HG03064 (cell line): ENCODE results near the gene SDF2L1.
"Not testable (repeated sequence)": the region's sequence is repeated elsewhere in the genome, so short reads cannot be mapped to it uniquely, and the experiment has no call there.

ENCODE experiments used
- ATAC-seq: cut with Tn5 transposase; IDR thresholded peaks from one replicate; pipeline ENCODE4 v1.9.1; 2021; ENCODE audit warnings: low read depth; ENCODE audit not compliant: unreplicated experiment

The SDF2L1 gene

GRCh38 chr22:21659864-21660525 is 17.9 kb downstream of the SDF2L1 start:
- ATAC-seq, result no peak

- no peak for ATAC-seq
Observed at GRCh38 chr22:21660904-21661303, 18.8 kb downstream of the SDF2L1 start.

DNA sequence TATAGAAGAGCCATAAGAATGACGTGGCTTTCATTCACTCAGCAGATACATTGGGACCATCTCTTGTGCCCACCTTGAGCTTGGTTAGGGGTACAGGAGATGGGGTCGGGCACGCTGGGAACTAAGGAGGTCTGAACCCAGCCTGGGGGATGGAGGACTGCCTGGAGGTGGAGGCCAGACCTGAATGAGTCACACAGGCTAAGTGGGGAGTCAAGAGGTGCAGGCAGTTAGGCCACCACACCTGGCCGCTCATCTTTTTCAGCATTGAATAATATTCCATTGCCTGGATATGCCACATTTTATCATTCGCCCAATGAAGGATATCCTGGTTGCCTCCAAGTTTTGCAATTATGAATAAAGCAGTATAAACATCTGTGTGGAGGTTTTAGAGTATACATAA is 19.9 kb downstream of the SDF2L1 start:
- no peak for ATAC-seq

GRCh38 chr22:21663738-21664137 is 21.6 kb downstream of the SDF2L1 start:
- ATAC-seq, result no peak

DNA sequence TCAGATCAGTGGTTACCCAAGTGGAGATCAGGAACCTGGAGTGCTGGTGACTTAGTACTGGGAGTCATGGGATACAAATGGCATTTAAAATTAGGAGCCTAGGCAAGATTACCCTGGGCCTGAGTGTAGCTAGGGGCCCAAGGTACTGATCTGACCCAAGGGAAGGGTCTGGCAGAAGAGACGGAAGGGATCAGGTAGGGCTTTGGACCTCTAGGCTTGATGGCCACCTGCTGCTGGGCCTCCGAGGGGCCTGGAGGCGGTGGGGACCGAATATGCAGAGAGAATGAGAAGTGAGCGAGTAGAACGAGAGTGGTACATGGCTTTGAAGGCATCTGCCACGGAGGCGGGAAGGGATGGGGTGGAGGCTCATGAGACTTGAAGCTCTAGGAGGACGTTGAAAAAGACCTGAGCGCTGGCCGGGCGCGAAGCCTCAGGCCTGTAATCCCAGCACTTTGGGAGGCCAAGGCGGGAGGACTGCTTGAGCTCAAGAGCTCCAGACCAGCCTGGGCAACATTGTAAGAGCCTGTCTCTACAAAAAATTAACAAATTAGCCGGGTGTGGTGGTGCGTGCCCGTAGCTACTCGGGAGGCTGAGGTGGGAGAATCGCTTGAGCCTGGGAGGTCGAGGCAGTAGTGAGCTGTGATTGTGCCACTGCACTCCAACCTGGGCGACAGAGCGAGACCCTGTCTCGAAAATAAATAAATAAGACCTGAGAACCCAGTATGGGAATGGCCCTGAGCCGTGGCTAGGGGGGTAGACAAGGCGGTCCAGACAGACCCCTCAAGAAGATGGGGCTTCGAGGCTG is 23.1 kb downstream of the SDF2L1 start:
- ATAC-seq, result no peak

DNA sequence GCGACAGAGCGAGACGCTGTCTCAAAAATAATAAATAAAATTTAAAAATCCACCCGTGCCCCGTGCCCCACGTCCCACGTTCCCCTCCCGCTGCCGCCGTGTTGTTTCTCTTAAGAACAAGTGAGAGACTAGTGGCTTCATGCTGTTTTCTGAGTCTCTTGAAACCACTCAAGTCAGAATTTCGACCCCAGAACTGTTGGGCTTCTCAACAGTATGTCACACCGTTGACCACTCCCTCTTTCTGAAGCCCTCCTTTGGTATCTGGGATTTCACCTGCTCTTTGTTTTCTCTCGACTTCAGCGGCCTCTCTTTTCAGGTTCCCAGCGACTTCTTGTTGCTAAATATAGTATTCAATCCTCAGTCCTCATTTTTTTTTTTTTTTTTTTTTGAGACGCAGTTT is 24.7 kb downstream of the SDF2L1 start:
- ATAC-seq, result no peak

- no peak for ATAC-seq
Observed at GRCh38 chr22:21669026-21669425, 26.9 kb downstream of the SDF2L1 start.

DNA sequence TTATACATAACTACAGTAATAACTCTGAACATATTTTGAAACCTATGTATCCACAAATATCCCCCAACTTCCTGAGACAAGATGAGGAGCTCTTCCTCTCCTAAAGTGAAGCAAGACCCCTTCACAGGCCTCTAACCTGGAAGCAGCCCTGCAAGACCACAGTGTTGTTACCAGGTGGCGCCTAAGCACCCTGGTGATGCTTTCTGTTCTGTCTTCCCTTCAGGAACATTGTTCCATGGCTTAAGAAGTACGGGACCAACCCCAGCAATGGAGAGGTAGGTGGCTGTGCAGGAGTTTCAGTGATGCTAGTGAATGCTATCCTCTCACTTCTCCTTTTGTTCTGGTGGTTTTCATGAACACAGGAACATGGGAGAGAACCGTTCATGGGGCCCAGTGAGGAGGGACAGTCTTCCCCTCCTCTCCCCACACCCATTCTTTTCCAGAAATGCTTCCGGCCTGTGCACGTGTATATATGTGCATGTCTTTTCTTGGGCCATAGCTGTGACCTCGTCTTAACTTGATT is 30.1 kb downstream of the SDF2L1 start:
- ATAC-seq, result no peak

- ATAC-seq, result no peak
Observed at GRCh38 chr22:21673534-21674321, 31.6 kb downstream of the SDF2L1 start.

DNA sequence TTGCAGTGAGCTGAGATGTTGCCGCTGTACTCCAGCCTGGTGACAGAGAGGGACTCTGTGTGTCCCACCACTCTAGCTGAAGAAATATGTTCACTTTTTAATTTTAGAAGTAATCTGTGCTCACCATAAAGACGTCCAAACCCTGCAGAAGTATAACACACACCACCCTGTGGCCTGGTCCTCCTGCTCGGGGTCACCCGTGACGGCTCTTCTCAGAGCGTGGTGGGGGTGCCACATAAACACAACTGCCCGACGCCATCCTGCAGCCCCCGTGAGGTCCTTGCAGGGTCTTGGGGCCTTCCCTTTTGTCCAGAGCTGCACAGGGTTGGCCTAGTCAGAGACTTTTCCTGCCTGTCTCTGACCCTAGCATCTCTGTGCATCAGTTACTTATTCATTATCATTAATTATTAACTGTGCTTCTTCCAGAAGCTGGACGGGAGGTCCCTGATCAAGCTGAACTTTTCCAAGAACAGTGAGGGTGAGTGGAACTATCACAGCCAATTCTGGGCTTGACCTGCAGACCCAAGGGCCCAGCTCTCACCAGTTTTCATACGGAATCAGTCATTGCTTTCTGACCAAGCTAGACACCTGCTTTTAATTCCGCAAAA is 32.6 kb downstream of the SDF2L1 start:
- ATAC-seq, result no peak

- ATAC-seq, result no peak
Observed at GRCh38 chr22:21677606-21678443, 35.7 kb downstream of the SDF2L1 start.

- not testable (repeated sequence) for ATAC-seq
Observed at GRCh38 chr22:21678842-21679241, 36.7 kb downstream of the SDF2L1 start.

DNA sequence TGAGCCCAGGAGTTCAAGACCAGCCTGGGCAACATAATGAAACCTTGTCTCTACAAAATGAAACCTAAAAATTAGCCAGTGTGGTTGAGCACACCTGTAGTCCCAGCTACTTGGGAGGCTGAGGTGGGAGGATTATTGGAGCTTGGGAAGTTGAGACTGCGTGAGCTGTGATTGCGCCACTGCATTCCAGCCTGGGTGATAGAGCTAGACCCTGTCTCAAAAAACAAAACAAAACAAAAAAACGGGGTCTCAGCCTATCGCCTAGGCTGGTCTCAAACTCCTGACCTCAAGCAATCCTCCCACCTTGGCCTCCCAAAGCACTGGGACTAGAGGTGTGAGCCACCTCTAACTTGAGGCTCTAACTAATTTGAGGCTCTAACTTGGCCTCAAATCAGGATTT is 37.3 kb downstream of the SDF2L1 start:
- no peak for ATAC-seq

GRCh38 chr22:21680830-21681565 is 38.9 kb downstream of the SDF2L1 start:
- ATAC-seq, result no peak

DNA sequence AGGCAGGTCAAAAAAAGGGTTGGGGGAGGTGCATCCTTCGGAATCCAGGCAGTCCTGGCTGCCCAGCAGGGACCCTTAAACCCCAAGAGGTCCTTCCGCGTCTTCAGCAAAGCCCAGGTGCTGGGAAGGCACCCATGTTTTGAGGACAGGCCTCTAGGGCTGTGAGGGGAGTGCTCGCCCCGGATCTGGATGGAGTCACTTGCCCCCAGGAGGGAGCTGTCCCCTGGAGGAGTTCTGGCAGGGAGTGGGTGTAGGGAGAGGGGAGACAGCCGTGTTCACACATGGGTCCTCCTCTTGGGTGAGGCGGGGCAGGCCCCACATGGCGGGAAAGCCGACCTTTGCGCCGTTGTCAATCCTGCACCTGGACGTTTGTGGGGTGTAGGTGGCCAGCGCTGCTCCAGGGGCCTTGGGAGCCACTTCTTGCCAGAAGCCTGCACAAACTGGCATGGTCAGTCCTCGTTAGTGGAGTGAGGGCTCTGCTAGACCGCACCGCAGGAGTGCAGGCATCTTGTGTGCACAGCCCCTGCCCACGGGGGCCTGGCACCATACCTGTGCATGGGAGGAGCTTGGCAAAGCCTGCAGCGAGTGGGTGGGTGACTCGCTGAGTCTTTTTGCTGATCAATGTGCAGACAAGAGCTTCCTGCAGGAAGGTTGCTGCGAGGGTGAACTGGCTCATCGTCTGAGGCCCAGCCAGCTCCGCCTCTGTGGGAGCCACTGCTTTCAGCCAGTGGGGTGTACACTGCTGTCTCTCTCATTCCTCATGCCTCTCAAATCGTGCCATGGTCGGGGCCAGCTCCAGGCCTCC is 39.7 kb downstream of the SDF2L1 start:
- ATAC-seq, result no peak

- ATAC-seq, result no peak
Observed at GRCh38 chr22:21682385-21683175, 40.5 kb downstream of the SDF2L1 start.

DNA sequence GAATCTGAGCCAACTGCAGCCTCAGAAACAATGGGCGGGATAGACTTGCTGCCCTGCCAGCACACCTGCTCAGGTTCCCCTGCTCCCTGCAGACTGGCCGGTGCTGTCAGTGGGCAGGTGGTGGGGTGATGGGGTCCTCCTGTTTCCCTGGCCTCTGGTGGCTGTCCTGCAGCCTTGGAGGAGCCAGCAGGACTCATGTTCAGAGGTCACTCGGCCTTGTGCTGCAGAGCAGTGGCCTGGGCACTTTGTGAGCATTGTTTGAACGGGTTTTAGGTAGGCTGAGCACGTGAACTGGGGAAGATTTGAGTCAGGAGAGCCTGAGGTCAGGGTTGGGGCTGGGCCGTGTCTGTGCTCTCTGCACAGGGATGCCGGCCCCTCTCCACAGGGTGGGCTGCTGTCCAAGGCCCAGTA is 41.3 kb downstream of the SDF2L1 start:
- no peak for ATAC-seq
